Activated gamma-delta T cell treated with Interleukin-2 at 50 U/mL for 16 hours (primary cell): ENCODE data around the gene MAPK11.

Source experiments
- DNase-seq: peaks from one replicate; pipeline ENCODE4 v3.0.0-alpha.2; 2020

The MAPK11 gene

GRCh38 chr22:50246242-50247175 lies 23.7 kb downstream of the MAPK11 start:
- DNase-seq, result no peak

GRCh38 chr22:50245214-50246072 lies 24.7 kb downstream of the MAPK11 start:
- no peak for DNase-seq

GRCh38 chr22:50244420-50245213 lies 25.6 kb downstream of the MAPK11 start, which contains the start of gene TUBGCP6:
Gene TUBGCP6, minus strand, starts transcription at chr22:50245023. Its CDS starts 564 bp downstream, at chr22:50244459.
- peak; percentile 88 for DNase-seq

- no peak for DNase-seq
Measured at GRCh38 chr22:50243685-50244419, 26.3 kb downstream of the MAPK11 start.

- no peak for DNase-seq
Measured at GRCh38 chr22:50242406-50242949, 27.7 kb downstream of the MAPK11 start.

- no peak for DNase-seq
Measured at GRCh38 chr22:50238755-50239154, 31.4 kb downstream of the MAPK11 start.

GRCh38 chr22:50236731-50237409 lies 33.3 kb downstream of the MAPK11 start:
- no peak for DNase-seq

- no peak for DNase-seq
Measured at GRCh38 chr22:50233223-50233622, 37.0 kb downstream of the MAPK11 start.

- no peak for DNase-seq
Measured at GRCh38 chr22:50232481-50233151, 37.6 kb downstream of the MAPK11 start.

- DNase-seq, result no peak
Measured at GRCh38 chr22:50229370-50229769, 40.8 kb downstream of the MAPK11 start.

GRCh38 chr22:50228366-50228765 lies 41.8 kb downstream of the MAPK11 start:
- no peak for DNase-seq

- DNase-seq, result no peak
Measured at GRCh38 chr22:50227579-50228215, 42.5 kb downstream of the MAPK11 start.

- no peak for DNase-seq
Measured at GRCh38 chr22:50226875-50227165, 43.4 kb downstream of the MAPK11 start.

- DNase-seq, result no peak
Measured at GRCh38 chr22:50226063-50226874, 43.9 kb downstream of the MAPK11 start.

- DNase-seq, result no peak
Measured at GRCh38 chr22:50225200-50225969, 44.8 kb downstream of the MAPK11 start.

GRCh38 chr22:50224071-50224470 lies 46.1 kb downstream of the MAPK11 start:
- DNase-seq, result no peak

- DNase-seq, result no peak
Measured at GRCh38 chr22:50222508-50222907, 47.7 kb downstream of the MAPK11 start.
